BJ (cell line): Measurements from ENCODE around the gene MET. TPM values are rescaled to one million over a fixed set of nuclear protein-coding genes. Genes with fewer than 3 reads are reported as not detected.
"Not testable (repeated sequence)": the region's sequence is repeated elsewhere in the genome, so short reads cannot be mapped to it uniquely, and the experiment has no call there.

Source experiments
- CTCF ChIA-PET: fragments of 350-600 bp; formaldehyde crosslinking; extraction: SDS; loops from one replicate; lab custom pipeline; 2021; ENCODE audit warnings: antibody characterized with exemption, inconsistent platforms; lab: Yijun Ruan, JAX
- POLR2A ChIA-PET: fragments of 300-600 bp; sonication (Branson Sonifier 250); formaldehyde crosslinking; extraction: SDS; loops from one replicate; lab custom pipeline; 2021; ENCODE audit warnings: antibody characterized with exemption; lab: Charles Lee
- DNase-seq: peaks from one replicate; pipeline ENCODE4 v3.0.0-alpha.2; 2011; ENCODE audit warnings: low read depth
- H3K27me3 ChIP-seq: 2 replicates; pipeline ENCODE4 v1.6.0; 2011; ENCODE audit warnings: low read length; ENCODE audit not compliant: control insufficient read depth, insufficient read depth
- H3K36me3 ChIP-seq: 2 replicates; pipeline ENCODE4 v1.5.1; 2011; ENCODE audit warnings: low read length; ENCODE audit not compliant: control insufficient read depth, insufficient read depth
- H3K4me3 ChIP-seq: 2 replicates; pipeline ENCODE4 v1.5.1; 2011; ENCODE audit warnings: low read depth, mild to moderate bottlenecking, control low read depth, low read length
- polyA plus RNA-seq: library from polyadenylated mRNA; depleted of rRNA; stranded (reverse); fragments of >200 nt; gene quantifications from 2 replicates; pipeline ENCODE4 v1.2.3, GENCODE V29; 2011
- TF ChIP-seq, protein P1 (sequence below): IDR thresholded peaks from 2 replicates; pipeline ENCODE4 v1.5.1; 2011; ENCODE audit warnings: low read depth, mild to moderate bottlenecking, control low read depth, inconsistent platforms, low read length, moderate library complexity; ENCODE audit not compliant: insufficient read depth

The MET gene
- polyA plus RNA-seq, 1 experiment: 68.3 TPM

DNA sequence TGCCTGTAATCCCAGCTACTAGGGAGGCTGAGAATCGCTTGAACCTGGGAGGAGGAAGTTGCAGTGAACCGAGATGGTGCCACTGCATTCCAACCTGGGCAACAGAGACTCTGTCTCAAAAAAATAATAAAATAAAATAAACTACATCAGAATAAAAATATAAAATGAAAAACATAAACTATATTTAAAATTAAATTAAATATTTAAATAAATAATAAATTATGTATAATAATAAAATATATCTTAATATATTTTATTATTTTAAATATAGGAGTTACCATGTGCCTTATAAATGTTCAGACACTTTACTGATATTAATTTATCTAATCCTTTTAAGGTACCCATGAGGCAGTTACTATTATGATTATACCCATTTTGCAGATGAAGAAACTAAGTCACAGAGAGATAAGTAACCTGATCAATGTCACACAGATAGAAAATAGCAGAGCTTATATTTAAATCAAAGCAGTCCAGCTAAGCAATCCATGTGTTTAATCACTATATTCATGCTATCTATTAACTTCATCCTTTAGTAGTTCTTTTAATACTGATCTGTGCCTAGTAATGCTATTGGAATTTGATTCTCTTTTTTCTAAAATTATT is 30.3 kb upstream of the MET start:
- H3K36me3 ChIP-seq: no peaks in the 10 kb centered on the region
- H3K27me3 ChIP-seq: no peaks in the 10 kb centered on the region; the same call in 1 of the 2 replicates
- H3K4me3 ChIP-seq: no peak overlapping the region
- TF ChIP-seq, protein P1, sequence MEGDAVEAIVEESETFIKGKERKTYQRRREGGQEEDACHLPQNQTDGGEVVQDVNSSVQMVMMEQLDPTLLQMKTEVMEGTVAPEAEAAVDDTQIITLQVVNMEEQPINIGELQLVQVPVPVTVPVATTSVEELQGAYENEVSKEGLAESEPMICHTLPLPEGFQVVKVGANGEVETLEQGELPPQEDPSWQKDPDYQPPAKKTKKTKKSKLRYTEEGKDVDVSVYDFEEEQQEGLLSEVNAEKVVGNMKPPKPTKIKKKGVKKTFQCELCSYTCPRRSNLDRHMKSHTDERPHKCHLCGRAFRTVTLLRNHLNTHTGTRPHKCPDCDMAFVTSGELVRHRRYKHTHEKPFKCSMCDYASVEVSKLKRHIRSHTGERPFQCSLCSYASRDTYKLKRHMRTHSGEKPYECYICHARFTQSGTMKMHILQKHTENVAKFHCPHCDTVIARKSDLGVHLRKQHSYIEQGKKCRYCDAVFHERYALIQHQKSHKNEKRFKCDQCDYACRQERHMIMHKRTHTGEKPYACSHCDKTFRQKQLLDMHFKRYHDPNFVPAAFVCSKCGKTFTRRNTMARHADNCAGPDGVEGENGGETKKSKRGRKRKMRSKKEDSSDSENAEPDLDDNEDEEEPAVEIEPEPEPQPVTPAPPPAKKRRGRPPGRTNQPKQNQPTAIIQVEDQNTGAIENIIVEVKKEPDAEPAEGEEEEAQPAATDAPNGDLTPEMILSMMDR: no peak
- CTCF ChIA-PET: interaction anchor here (1.0 kb wide), 2 partner anchors 19 to 169 kb away, joined by 3 to 4 read pairs; no protein-coding TSS in a partner anchor
- POLR2A ChIA-PET: no interaction called here
- no peak for DNase-seq

DNA sequence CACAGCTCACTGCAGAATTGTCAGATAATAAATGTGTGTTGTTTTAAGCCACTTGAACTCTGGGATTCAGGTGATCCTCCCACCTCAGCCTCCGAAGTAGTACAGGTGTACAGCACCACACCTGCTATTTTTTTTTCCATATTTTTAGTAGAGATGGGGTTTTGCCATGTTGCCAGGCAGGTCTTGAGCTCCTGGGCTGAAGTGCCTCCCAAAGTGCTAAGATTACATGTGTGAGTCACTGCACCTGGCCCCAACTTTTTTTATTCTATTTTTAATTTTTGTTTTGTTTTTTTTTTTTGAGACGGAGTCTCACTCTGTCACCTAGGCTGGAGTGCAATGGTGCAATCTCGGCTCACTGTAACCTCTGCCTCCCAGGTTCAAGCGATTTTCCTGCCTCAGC is 28.8 kb upstream of the MET start:
- POLR2A ChIA-PET, CTCF ChIA-PET, H3K27me3 ChIP-seq, H3K36me3 ChIP-seq, H3K4me3 ChIP-seq, DNase-seq: not testable (repeated sequence)

DNA sequence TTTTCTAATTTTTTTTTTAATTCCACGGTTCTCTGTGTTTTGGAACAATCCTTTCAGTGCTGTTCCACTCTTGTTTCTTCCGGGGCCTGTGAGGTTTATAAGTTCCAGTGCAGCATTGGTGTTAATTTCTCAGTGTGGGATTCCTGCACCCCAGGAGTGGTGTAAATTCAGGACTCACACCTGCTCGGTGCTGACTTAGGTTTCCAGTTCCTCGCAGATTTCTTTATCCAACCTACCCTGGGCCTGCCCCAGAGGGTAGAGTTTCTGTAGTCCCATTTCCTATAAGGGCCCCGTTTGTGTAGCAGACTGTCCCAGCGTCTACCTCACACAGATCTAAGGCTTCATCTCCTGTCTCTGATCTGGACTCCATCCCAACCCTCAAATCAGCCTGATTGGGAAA is 27.4 kb upstream of the MET start:
- CTCF ChIA-PET: interaction anchor here (1.5 kb wide), 1 partner anchor 14 kb away, joined by 8 read pairs; no protein-coding TSS in a partner anchor
- no peak for DNase-seq
- H3K4me3 ChIP-seq: no peak overlapping the region
- no peaks in the 10 kb centered on the region for H3K36me3 ChIP-seq
- TF ChIP-seq, protein P1: no peak
- H3K27me3 ChIP-seq: no peaks in the 10 kb centered on the region; the same call in 1 of the 2 replicates
- POLR2A ChIA-PET: no interaction called here

DNA sequence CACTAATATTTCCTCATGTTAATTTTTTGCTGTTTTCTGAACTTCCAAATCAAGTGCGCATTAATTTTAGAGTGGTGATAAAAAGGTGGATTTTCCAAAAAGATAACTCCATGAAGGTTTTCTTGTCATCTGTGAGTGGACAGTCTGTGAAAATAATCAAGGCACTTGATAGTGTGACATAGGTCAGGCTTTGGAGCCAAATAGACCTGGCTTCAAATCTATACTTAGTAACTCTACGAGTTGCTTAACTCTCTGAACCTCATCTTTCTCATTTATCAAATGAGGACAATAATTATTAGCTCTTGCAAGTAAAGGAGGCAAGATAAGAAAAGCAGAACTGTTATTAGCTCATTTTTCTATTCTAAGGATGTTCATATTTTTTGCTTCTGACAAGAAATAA is 24.7 kb upstream of the MET start:
- ChIA-PET POLR2A (no interaction called here), CTCF (interaction anchor here (1.1 to 1.4 kb wide), 2 partner anchors 14 to 18 kb away, joined by 3 to 4 read pairs; no protein-coding TSS in a partner anchor)
- TF ChIP-seq, protein P1: no peak
- no peaks in the 10 kb centered on the region for H3K36me3 ChIP-seq
- no peak for DNase-seq
- no peaks in the 10 kb centered on the region for H3K27me3 ChIP-seq
- no peak overlapping the region for H3K4me3 ChIP-seq

DNA sequence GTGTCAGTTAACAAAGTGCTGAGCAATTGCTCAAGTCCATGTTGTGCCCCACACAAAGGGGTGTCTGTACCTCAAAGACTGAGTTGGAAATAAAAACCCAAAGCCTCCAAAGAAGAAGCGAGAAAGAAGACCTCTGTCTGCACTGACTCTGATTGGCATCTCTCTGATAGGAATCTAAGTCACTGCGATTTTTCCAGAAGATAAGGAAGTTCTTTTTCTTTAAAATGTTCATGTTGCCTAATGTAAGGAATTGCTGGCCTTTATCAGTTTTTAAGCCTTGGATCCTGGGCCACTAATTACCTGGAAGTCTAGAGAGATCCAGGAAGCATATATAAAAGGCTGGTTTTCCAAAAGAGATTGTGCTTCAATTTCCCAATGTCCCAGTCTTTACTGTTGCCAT is 24.1 kb upstream of the MET start:
- Histone ChIP-seq H3K27me3 (no peaks in the 10 kb centered on the region), H3K36me3 (no peaks in the 10 kb centered on the region), H3K4me3 (no peak overlapping the region)
- ChIA-PET POLR2A (no interaction called here), CTCF (no interaction called here)
- DNase-seq: no peak
- TF ChIP-seq, protein P1: no peak

DNA sequence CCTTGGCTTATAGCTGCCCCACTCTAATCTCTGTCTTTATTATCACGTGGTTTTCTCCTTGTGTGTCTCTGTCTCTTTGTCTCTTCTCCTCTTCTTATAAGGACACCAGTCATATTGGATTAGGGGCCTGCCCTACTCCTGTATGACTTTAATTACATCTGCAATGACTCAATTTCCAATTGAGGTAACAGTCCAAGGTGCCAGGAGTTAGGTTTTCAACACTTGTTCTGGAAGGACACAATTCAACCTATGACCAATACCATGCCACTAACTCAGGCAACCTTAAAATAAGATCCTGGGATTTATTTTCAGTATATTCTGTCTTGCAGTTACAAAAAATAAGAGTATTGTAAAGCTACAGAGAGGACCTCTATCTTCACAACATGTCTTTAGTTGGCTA is 21.6 kb upstream of the MET start:
- Histone ChIP-seq H3K4me3 (no peak overlapping the region), H3K36me3 (no peaks in the 10 kb centered on the region), H3K27me3 (no peaks in the 10 kb centered on the region)
- no peak for DNase-seq
- TF ChIP-seq, protein P1: no peak
- POLR2A ChIA-PET: no interaction called here
- CTCF ChIA-PET: interaction anchor here (0.9 kb wide), 1 partner anchor 13 kb away, joined by 3 read pairs; no protein-coding TSS in a partner anchor
